Urothelium cell line (cell line): ENCODE results near the gene KCNMB2.

Experiments
- DNase-seq: peaks from one replicate; pipeline ENCODE4 v3.0.0; 2011; ENCODE audit warnings: low spot score, mixed read lengths
- FAIRE-seq: peaks from 2 replicates; lab custom pipeline; 2011; peaks lifted over from hg19 to GRCh38; lab: Jason Lieb, UNC

The KCNMB2 gene

DNA sequence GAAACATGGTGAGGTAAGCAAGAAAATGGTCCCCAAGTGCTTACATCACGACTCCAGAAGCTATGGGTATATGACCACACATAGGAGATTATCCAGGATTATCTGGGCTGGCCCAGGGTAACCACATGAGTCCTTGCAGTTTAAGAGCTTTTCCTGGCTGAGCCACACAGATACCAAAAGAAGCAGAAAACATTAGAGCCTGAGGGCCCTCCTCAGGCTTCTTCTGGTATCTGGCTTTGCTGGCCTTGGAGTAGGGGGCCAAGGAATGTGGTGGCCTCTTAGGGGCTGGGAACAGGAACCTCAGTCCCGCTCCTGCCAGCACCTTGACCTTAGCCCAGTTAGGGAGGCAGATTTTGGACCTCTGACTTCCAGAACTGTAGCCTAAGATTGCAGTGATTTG, 259.1 kb downstream of the KCNMB2 start:
- FAIRE-seq, result no peak
- DNase-seq, result no peak

DNA sequence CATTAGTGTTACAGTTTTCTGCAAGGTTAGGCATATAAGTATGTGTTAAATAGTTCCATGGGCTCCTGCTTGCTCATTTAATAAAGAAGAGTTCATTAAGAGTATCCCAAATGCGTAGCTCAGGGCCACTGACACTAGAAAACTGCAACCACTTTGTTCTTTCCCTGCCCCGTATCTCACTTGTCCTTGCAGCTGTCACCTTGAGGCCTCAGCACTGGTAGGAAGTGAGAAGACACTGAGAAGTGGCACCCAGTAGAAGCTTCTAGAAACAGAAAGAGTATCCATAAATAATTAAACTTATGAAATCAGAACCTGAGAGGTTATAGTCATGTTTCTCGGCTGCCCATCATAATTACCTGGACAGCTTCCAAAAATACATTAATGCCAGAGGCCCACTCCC, 266.0 kb downstream of the KCNMB2 start:
- DNase-seq, result no peak
- FAIRE-seq, result no peak

DNA sequence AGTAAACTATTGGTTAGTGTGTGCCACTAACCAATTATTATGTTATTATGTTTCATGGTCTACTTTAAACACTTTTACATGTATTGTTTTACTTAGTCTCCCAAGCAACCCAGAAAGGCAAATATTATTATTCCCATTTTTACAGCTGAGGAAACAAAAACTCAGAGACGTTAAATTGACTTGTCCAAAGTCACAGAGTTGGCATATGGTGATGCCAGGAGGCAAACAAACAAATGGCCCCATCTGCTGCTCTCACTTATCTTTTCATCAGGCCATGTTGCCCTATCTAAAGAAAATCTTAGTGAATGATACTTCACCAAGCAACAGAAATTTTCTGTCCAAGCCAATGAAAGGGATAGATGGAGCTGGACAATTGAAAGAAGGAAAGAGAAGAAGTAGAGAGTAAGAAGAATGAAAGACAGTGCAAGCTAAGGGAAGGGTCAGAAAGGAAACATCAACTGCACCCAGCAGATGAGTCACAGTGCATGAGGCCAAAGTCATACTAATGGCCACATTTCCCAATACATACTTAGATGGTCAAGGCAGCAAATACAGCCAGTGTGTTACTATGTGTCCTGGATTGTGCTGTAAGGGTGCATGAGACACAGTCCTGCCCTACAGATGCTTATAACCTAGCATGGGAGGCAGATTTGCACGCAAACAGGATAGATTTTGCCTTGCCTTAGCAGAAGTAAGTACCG, 266.9 kb downstream of the KCNMB2 start:
- no peak for FAIRE-seq
- DNase-seq, result no peak

DNA sequence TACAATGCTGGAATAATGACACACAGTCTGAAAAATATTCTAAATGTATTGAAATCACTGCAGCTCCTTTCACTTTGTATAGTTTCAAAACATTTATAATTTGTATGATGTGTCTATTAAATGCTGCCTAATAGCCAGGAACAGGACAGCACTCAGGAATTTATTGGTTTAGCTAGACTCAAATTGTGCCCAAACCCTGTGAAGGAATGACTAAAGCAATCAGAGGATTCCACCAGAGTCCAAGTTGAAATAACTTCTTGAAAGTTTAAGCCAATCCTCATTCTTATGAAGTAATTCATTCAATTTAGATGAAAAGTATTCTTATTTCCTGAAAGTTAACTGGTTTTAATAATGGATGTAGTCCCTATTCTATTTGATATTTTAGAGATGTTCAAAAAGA, 268.4 kb downstream of the KCNMB2 start:
- no peak for DNase-seq
- no peak for FAIRE-seq

DNA sequence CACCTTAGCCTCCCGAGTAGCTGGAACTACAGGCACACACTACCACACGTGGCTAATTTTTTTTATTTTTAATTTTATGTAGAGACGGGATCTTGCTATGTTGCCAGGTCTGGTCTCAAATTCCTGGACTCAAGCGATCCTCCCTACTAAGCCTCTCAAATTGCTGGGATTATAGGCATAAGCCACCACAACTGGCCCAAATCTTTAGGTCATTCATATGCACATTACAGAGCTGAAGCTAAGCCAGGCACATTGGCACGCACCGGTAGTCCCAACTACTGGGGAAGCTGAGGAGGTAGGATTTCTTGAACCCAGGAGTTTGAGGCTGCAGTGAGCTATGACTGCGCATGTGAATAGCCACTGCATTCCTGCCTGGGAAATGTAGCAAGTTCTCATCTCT, 269.5 kb downstream of the KCNMB2 start:
- DNase-seq (no peak), FAIRE-seq (no peak)

DNA sequence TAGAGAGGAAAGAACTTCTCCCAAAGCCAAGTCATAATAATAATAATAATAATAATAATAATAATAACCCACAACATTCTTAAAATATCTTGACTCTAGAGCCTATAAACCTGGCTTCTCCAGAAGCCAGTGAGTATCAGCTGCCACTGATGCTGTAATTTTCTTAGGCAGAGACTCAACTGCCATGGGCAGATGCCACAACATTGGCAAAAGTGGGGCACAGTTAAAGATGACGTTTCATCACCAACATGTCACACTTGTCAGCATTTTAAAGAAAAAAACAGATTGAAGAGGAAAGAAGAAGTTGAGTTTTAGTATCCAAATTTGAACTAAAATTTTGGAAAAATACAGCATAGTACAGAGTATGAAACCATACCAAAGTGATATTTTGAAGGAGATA, 270.4 kb downstream of the KCNMB2 start:
- no peak for FAIRE-seq
- DNase-seq, result no peak

DNA sequence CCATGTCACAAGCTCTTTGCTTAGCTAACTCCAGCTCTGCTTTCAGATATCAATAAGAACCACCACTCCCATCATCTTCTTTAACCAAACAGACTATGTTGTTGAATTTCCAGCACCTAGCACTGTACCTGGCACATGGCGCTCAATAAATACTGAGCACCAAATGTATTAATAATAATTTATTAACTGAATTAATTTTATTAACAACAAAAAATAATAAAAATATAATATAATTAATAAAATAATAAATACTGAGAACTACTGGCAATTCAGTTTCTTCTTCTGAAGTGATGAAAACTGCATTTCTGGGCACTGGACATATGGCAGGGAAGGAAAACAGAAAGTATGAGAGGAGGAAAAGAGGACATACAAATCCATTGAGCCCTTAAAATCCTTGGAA, 271.5 kb downstream of the KCNMB2 start:
- FAIRE-seq, result no peak
- DNase-seq, result no peak

DNA sequence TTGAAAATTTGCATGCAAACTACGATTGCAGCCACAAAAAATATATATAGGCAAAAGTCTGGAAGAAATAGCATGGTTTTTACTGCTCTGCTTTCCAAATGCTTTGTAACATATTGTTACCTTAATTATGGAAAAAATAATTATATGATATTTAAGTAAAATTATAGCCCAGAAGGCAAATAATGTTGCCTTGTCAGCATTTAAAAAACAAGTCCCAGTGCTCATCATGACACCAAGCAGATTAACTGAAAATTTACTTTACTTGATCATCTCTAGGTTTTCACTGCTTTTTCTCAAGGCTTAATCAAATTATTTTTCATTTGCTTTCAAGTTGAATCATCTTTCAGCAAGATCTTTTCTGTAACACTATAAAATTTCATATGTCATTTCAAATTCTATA, 272.5 kb downstream of the KCNMB2 start:
- FAIRE-seq, result no peak
- DNase-seq, result no peak

DNA sequence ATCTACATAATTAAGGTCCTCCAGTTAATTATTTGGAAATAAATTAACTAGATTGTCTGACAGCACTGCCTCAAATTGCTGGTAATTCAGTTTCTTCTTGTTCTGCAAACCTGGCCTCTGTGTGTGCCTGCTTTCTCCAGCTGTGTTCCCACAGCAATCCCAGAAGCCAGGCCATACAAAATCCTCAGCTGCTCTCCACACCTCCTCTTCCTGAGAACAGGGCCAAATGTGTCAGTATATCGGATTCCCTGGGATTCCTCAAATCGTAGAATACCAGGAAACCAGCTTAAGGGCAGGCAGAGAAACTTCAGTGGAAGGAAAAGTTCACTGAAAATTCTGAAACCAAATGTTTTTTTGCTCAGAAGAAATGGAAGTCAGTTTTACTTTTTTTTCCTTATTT, 273.9 kb downstream of the KCNMB2 start:
- DNase-seq, result no peak
- no peak for FAIRE-seq

DNA sequence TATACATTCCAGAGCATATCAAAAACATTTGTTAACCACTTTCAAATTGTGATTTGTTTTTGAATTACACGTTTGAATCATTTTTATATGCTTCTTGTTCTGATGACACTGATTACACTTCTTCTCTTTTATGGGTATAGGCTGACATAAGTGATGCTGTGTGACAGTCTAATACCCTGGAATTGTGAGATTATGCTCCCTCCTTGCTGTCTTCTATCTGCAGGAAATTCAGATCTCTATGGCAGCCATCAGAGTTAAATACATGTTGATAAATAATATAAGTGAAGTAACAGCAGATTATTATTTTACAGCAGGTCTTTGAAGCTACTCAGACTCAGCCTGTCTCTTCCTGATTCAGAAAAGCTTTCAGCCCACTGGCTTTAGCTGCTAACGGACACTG, 286.5 kb downstream of the KCNMB2 start:
- FAIRE-seq (no peak), DNase-seq (no peak)

DNA sequence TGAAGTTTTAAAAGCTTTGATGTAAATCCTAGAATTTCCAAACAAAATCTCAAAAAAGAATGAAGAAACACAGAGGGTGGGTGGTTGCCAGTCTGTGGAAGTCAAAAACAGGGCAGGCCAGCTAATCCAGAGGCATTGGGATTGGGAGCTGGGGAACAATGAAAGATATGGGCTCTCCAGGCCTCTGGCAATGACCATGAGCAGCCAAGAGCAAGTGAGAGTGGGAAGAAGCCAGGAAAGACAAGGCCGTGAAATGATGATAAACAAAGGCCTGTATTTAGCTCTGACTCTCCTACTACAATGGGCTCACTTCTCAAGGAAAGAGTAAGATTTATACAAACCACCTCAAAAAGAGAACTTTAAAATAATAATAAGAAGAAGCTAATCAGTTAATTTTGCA, 286.9 kb downstream of the KCNMB2 start:
- no peak for DNase-seq
- FAIRE-seq, result no peak

DNA sequence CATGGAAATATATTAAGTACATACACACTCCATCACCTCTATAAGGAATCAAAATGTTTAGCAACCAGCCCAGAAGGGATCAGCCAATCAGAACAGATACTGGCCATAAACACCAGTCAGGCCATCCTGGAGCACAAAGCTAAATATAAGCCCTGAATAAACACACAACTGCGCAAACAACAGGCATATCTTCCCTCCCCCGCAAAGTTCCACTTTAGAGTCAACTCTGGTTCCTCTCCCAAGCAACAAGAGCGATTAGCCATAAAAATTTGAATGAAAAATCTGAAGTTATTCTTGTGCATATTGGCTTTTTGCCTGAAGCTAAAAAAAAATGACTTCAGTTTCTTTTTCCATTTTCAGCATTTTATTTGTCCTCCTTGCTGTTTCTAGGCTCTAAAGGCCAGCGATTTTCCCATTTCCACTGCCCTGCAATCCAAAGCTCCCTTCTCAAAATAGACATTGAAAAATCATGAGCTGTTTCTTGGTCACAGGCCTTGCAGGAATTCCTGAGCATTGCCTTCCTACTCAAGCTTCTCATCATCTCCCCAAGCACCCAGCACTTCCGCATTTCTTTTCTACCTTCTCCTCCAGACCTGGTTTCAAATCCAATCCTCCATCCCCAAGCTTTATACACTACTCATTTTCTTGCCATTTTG, 287.5 kb downstream of the KCNMB2 start:
- DNase-seq, result no peak
- FAIRE-seq, result no peak

DNA sequence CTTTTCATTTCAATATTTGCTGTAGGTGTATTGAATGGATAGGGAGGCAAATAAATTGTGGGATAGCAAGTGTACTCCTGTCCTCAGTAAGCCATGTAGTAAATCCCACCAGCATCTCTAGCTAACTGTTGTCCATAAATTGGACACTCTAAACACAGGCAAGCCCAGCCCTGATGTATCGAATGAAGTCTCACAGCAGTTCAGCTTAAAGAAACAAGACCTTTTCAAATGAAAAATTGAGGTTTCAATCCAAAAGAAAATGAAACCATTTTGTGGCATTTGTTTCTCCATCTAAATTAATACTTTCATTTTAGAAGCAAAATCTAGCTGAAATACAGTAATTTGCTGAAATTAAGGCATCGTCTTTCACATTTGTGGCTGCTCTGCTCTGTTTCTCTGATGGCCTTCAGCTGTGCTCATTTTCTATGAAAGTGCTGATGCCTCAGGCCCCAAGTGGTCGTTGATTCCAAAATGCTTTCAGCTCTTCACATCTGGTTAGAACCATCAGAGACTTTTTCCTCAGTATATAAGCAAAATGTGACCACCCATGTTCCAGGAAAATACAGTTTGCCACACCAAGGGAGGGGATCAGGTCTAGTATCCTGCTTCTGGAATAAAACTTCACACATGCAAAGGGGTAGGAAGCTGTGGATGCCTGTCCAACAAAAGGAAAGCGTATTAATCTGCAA, 290.3 kb downstream of the KCNMB2 start:
- no peak for FAIRE-seq

DNA sequence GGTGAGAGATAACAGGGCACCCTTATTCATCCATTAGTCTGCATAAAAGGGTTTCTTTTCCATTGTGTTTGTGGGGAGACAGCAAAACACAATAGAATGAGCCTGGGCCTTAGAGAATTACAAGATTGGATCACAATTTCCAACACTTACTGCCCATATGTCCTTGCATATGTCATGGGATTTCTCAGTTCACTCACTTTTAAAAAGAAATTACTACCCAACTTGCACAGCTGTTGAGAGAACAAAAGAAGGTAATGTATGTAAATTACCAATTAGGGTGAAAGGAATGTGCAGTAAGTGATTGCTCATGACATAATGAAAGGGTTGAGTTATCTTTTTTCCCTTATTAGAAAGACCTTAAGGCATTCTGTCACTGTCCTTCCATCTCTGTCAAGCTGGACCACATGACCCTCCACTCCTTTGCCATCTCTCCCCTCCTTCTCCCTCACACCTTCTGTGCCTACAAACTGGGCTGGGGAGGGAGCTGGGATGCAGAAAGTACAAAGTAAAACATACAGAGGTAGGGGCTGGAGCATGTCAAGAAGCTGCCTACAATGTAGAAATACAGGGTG, 291.1 kb downstream of the KCNMB2 start:
- no peak for DNase-seq
- peak; percentile 27 for FAIRE-seq

More for the DNA sequence above, 290.3 kb downstream of the KCNMB2 start:
- no peak for DNase-seq

DNA sequence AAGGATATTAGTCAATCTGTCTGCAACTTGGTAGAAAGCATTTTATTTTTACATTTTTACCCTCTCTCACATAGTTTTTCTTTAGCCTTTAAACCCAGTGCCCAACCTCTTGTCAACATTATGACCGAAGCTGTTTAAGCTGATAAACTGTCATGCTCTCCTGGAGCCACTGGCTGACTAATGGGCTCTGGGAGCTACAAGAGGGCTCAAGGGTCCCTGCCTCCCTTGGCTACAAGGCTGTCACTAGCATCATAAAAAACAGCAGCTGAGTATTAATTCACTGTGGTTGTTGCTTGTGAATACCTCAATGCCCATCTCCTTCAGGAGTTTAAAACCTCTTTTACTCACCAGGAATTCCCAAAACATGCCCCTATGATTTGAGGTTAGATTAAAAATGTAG, 297.5 kb downstream of the KCNMB2 start:
- DNase-seq (no peak), FAIRE-seq (no peak)

DNA sequence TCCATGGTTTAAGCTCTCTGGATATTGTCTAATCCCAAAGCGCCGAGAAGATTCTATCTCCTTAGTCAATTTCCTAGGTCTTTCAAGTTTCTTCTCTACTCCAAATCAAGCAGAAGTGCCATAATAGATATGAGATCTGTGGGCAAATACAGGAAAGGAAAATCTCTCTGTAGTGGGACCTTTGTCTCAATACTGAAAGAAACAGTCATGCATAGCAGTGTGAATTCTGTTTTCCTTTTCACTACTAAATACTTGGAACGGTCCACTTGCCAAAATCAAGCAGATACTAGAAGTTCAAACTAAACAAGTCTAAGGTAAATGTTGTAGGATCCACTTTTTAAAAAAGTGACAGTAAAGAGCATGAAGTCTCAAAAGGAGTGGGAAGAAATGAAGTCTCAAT, 298.8 kb downstream of the KCNMB2 start:
- no peak for FAIRE-seq

DNA sequence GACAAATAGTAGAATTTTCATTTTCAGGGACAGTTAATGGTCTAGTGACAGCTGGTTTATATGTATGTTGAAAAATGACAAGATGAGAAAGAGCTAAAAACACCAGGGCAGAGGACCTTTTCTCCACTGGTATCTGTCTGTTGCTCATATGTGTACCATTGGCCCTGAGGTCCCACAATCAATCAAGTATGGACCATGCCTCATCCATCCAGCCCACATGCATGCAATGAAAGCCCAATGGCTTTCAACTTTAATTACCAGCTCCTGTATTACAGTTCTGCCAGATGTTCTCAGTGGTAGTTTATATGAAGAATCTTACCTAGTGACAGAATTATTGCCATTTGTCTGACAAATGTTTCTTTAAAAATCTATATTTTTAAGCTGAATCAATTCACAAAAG, 301.3 kb downstream of the KCNMB2 start:
- no peak for FAIRE-seq
- no peak for DNase-seq

More for the DNA sequence above, 298.8 kb downstream of the KCNMB2 start:
- no peak for DNase-seq

DNA sequence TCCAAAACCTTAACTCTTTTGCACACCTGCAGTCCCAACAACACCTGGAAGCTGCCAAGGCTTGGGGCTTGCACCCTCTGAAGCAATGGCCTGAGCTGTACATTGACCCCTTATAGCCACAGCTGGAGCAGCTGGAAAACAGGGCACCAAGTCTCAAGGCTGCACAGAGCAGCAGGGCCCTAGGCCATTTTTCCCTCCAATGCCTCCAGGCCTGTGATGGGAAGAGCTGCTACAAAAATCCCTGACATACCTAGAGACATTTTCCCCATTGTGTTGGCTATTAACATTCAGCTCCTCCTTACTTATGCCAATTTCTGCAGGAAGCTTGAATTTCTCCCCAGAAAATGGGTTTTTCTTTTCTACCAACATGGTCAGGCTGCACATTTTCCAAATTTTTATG, 304.4 kb downstream of the KCNMB2 start:
- DNase-seq (no peak), FAIRE-seq (no peak)

DNA sequence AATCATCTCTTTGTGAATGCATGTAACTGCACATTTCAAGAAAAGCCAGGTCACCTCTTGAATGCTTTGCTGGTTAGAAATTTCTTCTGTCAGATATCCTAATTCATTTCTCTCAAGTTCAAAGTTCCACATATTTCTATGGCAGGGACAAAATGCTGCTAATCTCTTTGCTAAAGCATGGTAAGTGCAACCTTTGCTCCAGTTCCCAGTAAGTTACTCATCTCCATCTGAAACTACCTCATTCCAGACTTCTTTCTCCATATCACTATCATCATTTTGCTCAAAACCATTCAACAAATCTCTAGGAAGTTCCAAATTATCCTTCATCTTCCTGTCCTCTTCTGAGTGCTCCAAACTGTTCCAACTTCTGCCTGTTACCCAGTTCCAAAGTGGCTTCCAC, 304.8 kb downstream of the KCNMB2 start:
- FAIRE-seq (no peak), DNase-seq (no peak)

DNA sequence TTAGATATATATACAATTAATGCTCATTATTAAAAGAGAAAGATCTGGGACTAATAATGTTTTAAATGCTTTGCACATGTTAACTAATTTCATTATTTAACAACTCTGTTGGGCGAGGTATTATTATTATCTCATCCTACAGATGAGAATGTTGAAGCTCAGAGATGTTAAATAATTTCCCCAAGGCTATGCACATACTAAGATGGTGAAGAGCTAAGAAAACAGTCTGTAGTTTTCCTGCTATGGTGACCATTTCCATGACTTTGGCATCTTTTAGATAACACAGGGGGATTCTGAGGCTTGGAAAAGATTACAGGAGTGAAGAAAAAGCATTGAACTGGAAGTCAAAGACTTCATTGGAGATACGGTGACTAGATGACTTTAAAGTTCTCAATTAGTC, 308.7 kb downstream of the KCNMB2 start:
- no peak for DNase-seq
- no peak for FAIRE-seq

DNA sequence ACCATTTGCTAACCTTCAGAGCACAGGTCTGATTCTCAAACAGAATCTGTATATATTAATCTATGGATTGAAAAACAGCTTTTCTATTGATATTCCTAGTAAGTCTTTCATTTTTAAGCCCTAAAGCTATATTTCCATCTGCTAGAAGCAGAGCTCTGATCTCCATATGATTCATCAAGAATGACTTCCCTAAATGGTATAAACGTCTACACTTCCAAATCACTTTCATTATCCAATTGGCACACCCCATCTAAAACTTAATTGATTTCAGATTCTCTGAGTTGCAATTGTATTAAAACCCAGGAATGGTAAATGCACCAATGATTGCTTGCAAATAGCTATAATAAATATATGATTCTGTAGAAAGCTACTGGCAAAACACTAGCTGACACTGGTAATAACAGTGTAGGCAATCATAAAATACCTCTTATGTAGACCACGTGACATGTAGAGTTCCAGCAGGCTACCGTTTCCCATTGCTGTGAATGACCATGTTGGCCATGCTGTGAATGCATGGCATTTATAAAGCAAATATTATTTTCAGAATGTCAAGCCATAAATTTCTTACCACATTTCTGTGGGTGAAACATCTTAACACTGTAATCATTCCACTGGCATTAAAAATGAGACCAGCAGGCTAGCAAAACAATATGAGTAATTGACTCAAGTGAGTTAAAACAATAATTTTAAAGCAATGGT, 309.3 kb downstream of the KCNMB2 start:
- no peak for FAIRE-seq
- no peak for DNase-seq
